Vagina (tissue), 2 donors: ENCODE results near the gene RASA3. TPM values are rescaled to one million over a fixed set of nuclear protein-coding genes. Genes with fewer than 3 reads are reported as not detected.

Experiments used
- DNase-seq, 2 donors: peaks; one replicate each; pipeline ENCODE4 v3.0.0-alpha.2; 2017; ENCODE audit errors: extremely low spot score in 2 of 2
- H3K27ac ChIP-seq: fragments of 200-600 bp; sonication (generic); one replicate; pipeline ENCODE4 v1.5.1; 2019
- H3K27me3 ChIP-seq: fragments of 200-600 bp; sonication (generic); one replicate; pipeline ENCODE4 v1.5.1; 2019
- H3K36me3 ChIP-seq, 2 donors: fragments of 200-600 bp; sonication (generic); one replicate each; pipeline ENCODE4 v1.5.1; 2017 to 2019
- H3K4me1 ChIP-seq: fragments of 200-600 bp; sonication (generic); one replicate; pipeline ENCODE4 v1.5.1; 2019
- H3K4me3 ChIP-seq, 2 donors: fragments of 200-600 bp; sonication (generic); 1 replicate in 1 of 2; 2 replicates in 1 of 2; pipeline ENCODE4 v1.5.1; 2016 to 2019
- H3K9me3 ChIP-seq: fragments of 200-600 bp; sonication (generic); one replicate; pipeline ENCODE4 v1.5.1; 2019
- POLR2A ChIP-seq, 2 donors: fragments of 450-650 bp; IDR thresholded peaks; one replicate each; pipeline ENCODE4 v1.6.1; 2017; ENCODE audit warnings: antibody characterized with exemption in 2 of 2, mild to moderate bottlenecking in 2 of 2, moderate library complexity in 2 of 2
- POLR2AphosphoS5 ChIP-seq, 2 donors: sonication (generic); formaldehyde crosslinking; IDR thresholded peaks; one replicate each; pipeline ENCODE4 v1.9.0; 2017; ENCODE audit warnings: antibody characterized with exemption in 2 of 2, mild to moderate bottlenecking in 2 of 2, low read depth in 1 of 2; ENCODE audit not compliant: insufficient read depth in 1 of 2
- intact Hi-C: fragments of 100-400 bp; cut with DNase I; formaldehyde crosslinking; loops from one replicate; pipeline ENCODE4 v1.15.1; 2023
- total RNA-seq: library from RNA; depleted of rRNA; stranded (reverse); fragments of >200 nt; gene quantifications from one replicate; pipeline ENCODE4 v1.2.3, GENCODE V29; 2016
- TF ChIP-seq, protein P1 (sequence below), 3 experiments: fragments of 450-650 bp in 2 of 3; fragments of 200-600 bp in 1 of 3; sonication (generic) in 1 of 3; IDR thresholded peaks; one replicate each; pipeline ENCODE4 v1.5.1; 2017 to 2019; ENCODE audit warnings: antibody characterized with exemption in 3 of 3, mild to moderate bottlenecking in 2 of 3, moderate library complexity in 2 of 3

The RASA3 gene
- total RNA-seq, 1 donor from 2014 or later = 19.6 TPM

GRCh38 chr13:114030666-114031610 is 101.5 kb downstream of the RASA3 start:
- Histone ChIP-seq H3K27me3 (no peaks in the 10 kb centered on the region), H3K36me3 (no peaks in the 10 kb centered on the region), H3K4me1 (peaks cover 59% of the 10 kb centered on the region), H3K4me3 (no peak overlapping the region), H3K9me3 (no peaks in the 10 kb centered on the region), H3K27ac (peak overlapping the region; percentile 62)
- intact Hi-C loops = no loop called here
- TF ChIP-seq POLR2A (IDR thresholded peaks at IDR 0.05) = no peak
- TF ChIP-seq, protein P1, sequence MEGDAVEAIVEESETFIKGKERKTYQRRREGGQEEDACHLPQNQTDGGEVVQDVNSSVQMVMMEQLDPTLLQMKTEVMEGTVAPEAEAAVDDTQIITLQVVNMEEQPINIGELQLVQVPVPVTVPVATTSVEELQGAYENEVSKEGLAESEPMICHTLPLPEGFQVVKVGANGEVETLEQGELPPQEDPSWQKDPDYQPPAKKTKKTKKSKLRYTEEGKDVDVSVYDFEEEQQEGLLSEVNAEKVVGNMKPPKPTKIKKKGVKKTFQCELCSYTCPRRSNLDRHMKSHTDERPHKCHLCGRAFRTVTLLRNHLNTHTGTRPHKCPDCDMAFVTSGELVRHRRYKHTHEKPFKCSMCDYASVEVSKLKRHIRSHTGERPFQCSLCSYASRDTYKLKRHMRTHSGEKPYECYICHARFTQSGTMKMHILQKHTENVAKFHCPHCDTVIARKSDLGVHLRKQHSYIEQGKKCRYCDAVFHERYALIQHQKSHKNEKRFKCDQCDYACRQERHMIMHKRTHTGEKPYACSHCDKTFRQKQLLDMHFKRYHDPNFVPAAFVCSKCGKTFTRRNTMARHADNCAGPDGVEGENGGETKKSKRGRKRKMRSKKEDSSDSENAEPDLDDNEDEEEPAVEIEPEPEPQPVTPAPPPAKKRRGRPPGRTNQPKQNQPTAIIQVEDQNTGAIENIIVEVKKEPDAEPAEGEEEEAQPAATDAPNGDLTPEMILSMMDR (IDR thresholded peaks at IDR 0.05) = no peak
- TF ChIP-seq POLR2AphosphoS5 (IDR thresholded peaks at IDR 0.05; ENCODE audit: insufficient read depth in 1 of 2, low read depth in 1 of 2) = no peak
- DNase-seq = no peak

DNA sequence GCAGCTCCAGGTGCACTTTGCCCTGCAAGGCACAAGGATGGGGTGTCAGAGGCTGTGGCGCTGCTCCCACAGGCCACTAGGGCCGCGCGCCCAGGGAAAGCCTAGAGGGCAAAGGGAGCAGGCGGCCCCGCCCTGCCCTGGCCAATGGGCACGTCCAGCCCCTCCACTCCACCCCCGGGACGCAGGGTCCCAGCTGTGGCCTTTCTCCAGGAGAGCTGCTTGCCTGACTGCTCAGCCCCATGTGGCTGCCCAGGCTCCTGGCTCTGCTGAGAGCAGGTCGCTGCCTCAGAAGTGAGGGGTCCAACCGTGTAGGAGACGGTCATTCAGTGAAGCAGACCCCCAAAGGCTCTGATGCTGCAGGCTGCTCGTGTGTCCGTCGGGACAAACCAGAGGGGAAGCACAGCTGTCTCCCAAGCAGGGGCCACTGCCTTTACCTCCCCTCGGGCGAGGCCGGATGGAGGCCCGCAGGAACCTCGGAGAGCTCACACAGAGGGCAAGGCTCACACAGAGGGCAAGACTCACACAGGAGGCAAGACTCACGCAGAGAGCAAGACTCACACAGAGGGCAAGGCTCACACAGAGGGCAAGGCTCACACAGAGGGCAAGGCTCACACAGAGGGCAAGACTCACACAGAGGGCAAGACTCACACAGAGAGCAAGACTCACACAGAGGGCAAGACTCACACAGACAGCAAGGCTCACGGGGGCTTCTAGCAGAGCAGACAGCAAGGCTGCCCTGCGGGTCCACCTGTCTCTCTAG is 102.4 kb downstream of the RASA3 start:
- H3K27ac ChIP-seq = no peak overlapping the region
- DNase-seq = no peak
- no peaks in the 10 kb centered on the region for H3K9me3 ChIP-seq
- TF ChIP-seq POLR2AphosphoS5 (IDR thresholded peaks at IDR 0.05; ENCODE audit: insufficient read depth in 1 of 2, low read depth in 1 of 2) (no peak), POLR2A (IDR thresholded peaks at IDR 0.05) (no peak)
- TF ChIP-seq, protein P1 (IDR thresholded peaks at IDR 0.05) = no peak
- intact Hi-C loops = no loop called here
- H3K4me3 ChIP-seq = no peak overlapping the region
- H3K4me1 ChIP-seq = peaks cover 52% of the 10 kb centered on the region
- no peaks in the 10 kb centered on the region for H3K36me3 ChIP-seq
- no peaks in the 10 kb centered on the region for H3K27me3 ChIP-seq

DNA sequence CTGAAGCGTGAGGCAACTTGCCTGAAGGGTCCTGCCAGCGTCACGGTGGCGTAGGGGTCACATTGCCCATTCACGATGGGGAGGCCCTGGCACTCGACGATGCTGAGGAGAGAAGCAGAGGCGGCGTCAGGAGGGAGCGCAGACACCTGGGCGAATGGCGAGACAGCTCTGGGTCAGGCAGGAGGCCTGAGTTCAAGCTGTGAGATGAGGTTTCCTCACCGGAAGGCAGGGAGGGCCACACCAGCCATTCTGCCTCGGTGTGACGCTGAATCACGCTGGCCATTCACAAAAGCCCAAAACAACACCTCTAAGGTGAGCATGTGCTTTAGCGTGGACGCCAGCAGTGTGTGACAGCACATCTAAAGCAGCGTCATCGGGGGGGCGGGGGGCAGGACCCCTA is 104.6 kb downstream of the RASA3 start:
- Histone ChIP-seq H3K4me1 (peaks cover 39% of the 10 kb centered on the region), H3K27ac (peak overlapping the region; percentile 72), H3K4me3 (no peak overlapping the region), H3K36me3 (peaks cover 0 to 5% of the 10 kb centered on the region in 2 donors), H3K9me3 (no peaks in the 10 kb centered on the region), H3K27me3 (no peaks in the 10 kb centered on the region)
- DNase-seq = no peak
- intact Hi-C loops = no loop called here
- TF ChIP-seq POLR2AphosphoS5 (IDR thresholded peaks at IDR 0.05; ENCODE audit: insufficient read depth in 1 of 2, low read depth in 1 of 2) (no peak), POLR2A (IDR thresholded peaks at IDR 0.05) (no peak)
- TF ChIP-seq, protein P1 (IDR thresholded peaks at IDR 0.05) = no peak

DNA sequence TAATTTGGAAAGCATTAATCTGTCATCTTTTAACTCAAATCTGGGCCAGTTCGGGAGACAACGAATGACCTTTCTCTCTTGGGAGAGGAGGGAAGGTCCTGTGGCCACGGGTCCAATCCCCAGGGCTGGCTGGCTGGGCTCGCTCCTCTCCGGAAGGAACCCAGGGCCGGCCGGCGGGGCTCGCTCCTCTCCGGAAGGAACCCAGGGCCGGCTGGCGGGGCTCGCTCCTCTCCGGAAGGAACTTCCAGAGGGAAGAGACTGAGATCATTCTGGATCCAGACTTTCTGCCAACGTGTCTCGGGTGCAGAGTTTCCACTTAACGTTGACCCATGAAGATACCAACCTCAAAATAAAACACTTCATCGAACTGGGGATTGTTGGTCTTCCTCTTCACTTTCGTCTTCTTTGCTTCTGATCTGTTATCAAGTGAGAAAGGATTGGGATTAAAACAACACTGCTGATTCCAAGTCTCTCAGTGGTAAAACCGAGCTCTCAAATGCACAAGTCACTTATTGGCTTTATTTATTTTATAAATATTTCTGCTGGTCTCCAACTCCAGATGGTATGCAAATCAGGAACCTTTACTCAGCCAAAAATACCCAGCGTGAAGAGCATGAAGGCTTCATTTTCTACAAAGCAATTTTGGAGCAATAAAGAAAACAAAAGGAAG is 105.2 kb downstream of the RASA3 start:
- no peaks in the 10 kb centered on the region for H3K9me3 ChIP-seq
- DNase-seq = no peak
- peaks cover 35% of the 10 kb centered on the region for H3K4me1 ChIP-seq
- peaks cover 0 to 5% of the 10 kb centered on the region in 2 donors for H3K36me3 ChIP-seq
- TF ChIP-seq POLR2AphosphoS5 (IDR thresholded peaks at IDR 0.05; ENCODE audit: insufficient read depth in 1 of 2, low read depth in 1 of 2) (no peak), POLR2A (IDR thresholded peaks at IDR 0.05) (no peak)
- TF ChIP-seq, protein P1 (IDR thresholded peaks at IDR 0.05) = no peak
- intact Hi-C loops = no loop called here
- no peak overlapping the region for H3K4me3 ChIP-seq
- H3K27me3 ChIP-seq = no peaks in the 10 kb centered on the region
- H3K27ac ChIP-seq = peak overlapping the region; percentile 72
